Lower leg skin (tissue), 3 donors: ENCODE measurements around the gene RAB15.

Experiments used
- CTCF ChIP-seq, 3 donors: fragments of 450-650 bp; IDR thresholded peaks; one replicate each; pipeline ENCODE4 v1.5.1; 2016; ENCODE audit warnings: antibody characterized with exemption in 3 of 3, mild to moderate bottlenecking in 3 of 3, moderate library complexity in 2 of 3
- POLR2A ChIP-seq, 2 donors: fragments of 450-650 bp; IDR thresholded peaks; one replicate each; pipeline ENCODE4 v1.6.1; 2016 to 2017; ENCODE audit warnings: antibody characterized with exemption in 2 of 2, mild to moderate bottlenecking in 1 of 2, moderate library complexity in 1 of 2

GRCh38 chr14:64997108-64997794 lies 25.1 kb upstream of the RAB15 start:
- TF ChIP-seq CTCF (IDR thresholded peaks at IDR 0.05) = no peak
- no peak for TF ChIP-seq POLR2A (IDR thresholded peaks at IDR 0.05)
